GM23338 (cell line): ENCODE data around the gene GUCY1A1. TPM values are rescaled to one million over a fixed set of nuclear protein-coding genes. Genes with fewer than 3 reads are reported as not detected.

Source experiments
- ATAC-seq: fragments of 200-7000 bp; cut with Tn5 transposase; 3 replicates; pipeline ENCODE4 v1.9.1; 2020
- DNase-seq: peaks from one replicate; pipeline ENCODE4 v3.0.0-alpha.2; 2015; ENCODE audit warnings: low spot score
- H2AFZ ChIP-seq: fragments of 200-600 bp; sonication (generic); 2 replicates; pipeline ENCODE4 v1.8.0; 2016; ENCODE audit warnings: antibody characterized with exemption, mild to moderate bottlenecking, moderate library complexity
- H3F3A ChIP-seq: fragments of 200-600 bp; sonication (generic); replicated peaks from 2 replicates; pipeline ENCODE4 v1.8.0; 2017; ENCODE audit warnings: antibody characterized with exemption, mixed run types, low read depth
- H3K27ac ChIP-seq: fragments of 200-600 bp; sonication (generic); 2 replicates; pipeline ENCODE4 v1.6.1; 2016; ENCODE audit warnings: low read depth
- H3K27me3 ChIP-seq: fragments of 200-600 bp; sonication (generic); 2 replicates; pipeline ENCODE4 v1.8.0; 2016; ENCODE audit warnings: mild to moderate bottlenecking, mixed run types, moderate library complexity; ENCODE audit not compliant: insufficient read depth
- H3K36me3 ChIP-seq: fragments of 200-600 bp; sonication (generic); 2 replicates; pipeline ENCODE4 v1.8.0; 2016; ENCODE audit warnings: mild to moderate bottlenecking; ENCODE audit not compliant: insufficient read depth
- H3K4me1 ChIP-seq: fragments of 200-600 bp; sonication (generic); 2 replicates; pipeline ENCODE4 v1.8.0; 2016; ENCODE audit warnings: mild to moderate bottlenecking, moderate library complexity; ENCODE audit not compliant: insufficient read depth
- H3K4me2 ChIP-seq: fragments of 200-600 bp; sonication (generic); 2 replicates; pipeline ENCODE4 v1.7.1; 2017; ENCODE audit warnings: mixed run types
- H3K4me3 ChIP-seq: fragments of 200-600 bp; sonication (generic); 2 replicates; pipeline ENCODE4 v1.6.1; 2016; ENCODE audit warnings: mixed run types
- H3K79me2 ChIP-seq: fragments of 200-600 bp; sonication (generic); replicated peaks from 2 replicates; pipeline ENCODE4 v1.8.0; 2017; ENCODE audit warnings: mild to moderate bottlenecking; ENCODE audit not compliant: insufficient read depth
- H3K9me2 ChIP-seq: fragments of 200-600 bp; sonication (generic); 2 replicates; pipeline ENCODE4 v1.8.0; 2017; ENCODE audit not compliant: insufficient read depth
- H4K20me1 ChIP-seq: fragments of 200-600 bp; sonication (generic); replicated peaks from 2 replicates; pipeline ENCODE4 v1.8.0; 2017; ENCODE audit warnings: mild to moderate bottlenecking; ENCODE audit not compliant: insufficient read depth
- H3K27ac Mint-ChIP-seq: 2 replicates; pipeline ENCODE4 v1.8.0; 2020; ENCODE audit warnings: inconsistent platforms, mild to moderate bottlenecking, moderate library complexity, mixed read lengths
- H3K27me3 Mint-ChIP-seq: 3 replicates; pipeline ENCODE4 v1.8.0; 2022; ENCODE audit warnings: low read depth, mild to moderate bottlenecking, moderate library complexity, mixed read lengths, inconsistent platforms; ENCODE audit not compliant: insufficient read depth, poor library complexity
- H3K36me3 Mint-ChIP-seq: 3 replicates; pipeline ENCODE4 v1.8.0; 2021; ENCODE audit warnings: low read depth, mild to moderate bottlenecking, inconsistent platforms, moderate library complexity, mixed read lengths
- H3K4me1 Mint-ChIP-seq: 3 replicates; pipeline ENCODE4 v1.8.0; 2020; ENCODE audit warnings: mild to moderate bottlenecking, inconsistent platforms, mixed read lengths
- H3K4me3 Mint-ChIP-seq: 3 replicates; pipeline ENCODE4 v1.8.0; 2021; ENCODE audit warnings: moderate library complexity, mild to moderate bottlenecking, inconsistent platforms, mixed read lengths
- H3K9me3 Mint-ChIP-seq: 3 replicates; pipeline ENCODE4 v1.8.0; 2020; ENCODE audit warnings: moderate library complexity, mild to moderate bottlenecking, inconsistent platforms, mixed read lengths
- CREB1 ChIP-seq: fragments of 250-450 bp; sonication (Bioruptor Pico); IDR thresholded peaks from 2 replicates; pipeline ENCODE4 v1.5.0; 2020; ENCODE audit warnings: low read depth, mild to moderate bottlenecking, moderate library complexity
- EZH2 ChIP-seq: fragments of 200-600 bp; sonication (generic); IDR thresholded peaks from one replicate; pipeline ENCODE4 v1.8.0; 2017; ENCODE audit warnings: antibody characterized with exemption, mild to moderate bottlenecking, low read depth; ENCODE audit not compliant: unreplicated experiment
- EZH2phosphoT487 ChIP-seq: fragments of 200-600 bp; sonication (generic); IDR thresholded peaks from one replicate; pipeline ENCODE4 v1.8.1; 2018; ENCODE audit warnings: antibody characterized with exemption; ENCODE audit not compliant: unreplicated experiment
- JUNB ChIP-seq: IDR thresholded peaks from one replicate; pipeline ENCODE4 v1.6.1; 2016; ENCODE audit warnings: antibody characterized with exemption; ENCODE audit not compliant: unreplicated experiment
- NANOG ChIP-seq: IDR thresholded peaks from 2 replicates; pipeline ENCODE4 v1.6.1; 2016; ENCODE audit warnings: antibody characterized with exemption, borderline replicate concordance
- POLR2AphosphoS5 ChIP-seq: IDR thresholded peaks from 2 replicates; pipeline ENCODE4 v1.6.1; 2016; ENCODE audit warnings: antibody characterized with exemption, low read depth
- STAT1 ChIP-seq: IDR thresholded peaks from one replicate; pipeline ENCODE4 v1.6.1; 2016; ENCODE audit warnings: antibody characterized with exemption; ENCODE audit not compliant: unreplicated experiment
- ZNF114 ChIP-seq: fragments of 250-450 bp; sonication (Bioruptor Pico); IDR thresholded peaks from 2 replicates; pipeline ENCODE4 v1.5.0; 2020; ENCODE audit warnings: mild to moderate bottlenecking, moderate library complexity
- ZNF331 ChIP-seq: fragments of 250-450 bp; sonication (Bioruptor Pico); IDR thresholded peaks from 2 replicates; pipeline ENCODE4 v1.5.0; 2020; ENCODE audit warnings: low read depth, mild to moderate bottlenecking, moderate library complexity
- polyA plus RNA-seq: library from polyadenylated mRNA; unstranded; fragments of >200 nt; fragmentation: Nextera tagmentation; extraction: Ambion mirVana; gene quantifications from 2 replicates; pipeline ENCODE4 v1.2.1, GENCODE V29; 2016
- total RNA-seq: library from RNA; depleted of rRNA; stranded (reverse); fragments of >200 nt; shearing (Covaris generic); gene quantifications from 2 replicates; pipeline ENCODE4 v1.2.3, GENCODE V29; 2014
- TF ChIP-seq, protein P1 (sequence below): fragments of 250-450 bp; sonication (Bioruptor Pico); IDR thresholded peaks from 2 replicates; pipeline ENCODE4 v1.5.0; 2020; ENCODE audit warnings: mild to moderate bottlenecking, moderate library complexity
- TF ChIP-seq, protein P2 (sequence below): IDR thresholded peaks from 2 replicates; pipeline ENCODE4 v1.6.1; 2016; ENCODE audit warnings: antibody characterized with exemption
- TF ChIP-seq, protein P3 (sequence below), 2 experiments: fragments of 200-600 bp in 1 of 2; sonication (generic) in 1 of 2; conservative IDR thresholded peaks; 2 replicates each; pipeline versions ENCODE4 v1.5.1 to v1.6.1; 2016 to 2017; ENCODE audit warnings: antibody characterized with exemption in 2 of 2, low read depth in 2 of 2, mild to moderate bottlenecking in 2 of 2, moderate library complexity in 1 of 2
- TF ChIP-seq, protein P4 (sequence below): IDR thresholded peaks from one replicate; pipeline ENCODE4 v1.6.1; 2018; ENCODE audit warnings: antibody characterized with exemption; ENCODE audit not compliant: unreplicated experiment

GUCY1A1 gene
- total and polyA plus RNA-seq, 2 experiments from 2014 or later, result not detected

DNA sequence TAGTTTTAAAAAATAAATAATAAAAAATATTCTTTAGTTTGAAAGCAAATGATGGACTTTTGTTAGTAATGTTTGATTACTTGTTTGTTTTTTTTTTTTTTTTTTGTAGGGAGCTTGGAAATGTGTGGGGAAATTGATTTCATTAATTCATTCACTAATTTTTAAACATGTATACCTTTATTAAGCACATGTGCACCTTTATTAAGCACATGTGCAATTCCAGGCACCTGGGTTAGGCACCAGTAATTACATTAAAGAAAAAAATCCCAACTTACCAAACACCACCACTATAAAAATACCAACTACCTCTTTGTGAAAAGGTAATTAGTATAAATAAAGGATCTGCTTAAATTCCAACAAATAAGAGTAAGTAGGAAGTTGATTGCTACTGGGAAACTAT is 101.7 kb downstream of the GUCY1A1 start:
- Mint-ChIP-seq H3K36me3 (no peaks in the 10 kb centered on the region), H3K27me3 (no peaks in the 10 kb centered on the region), H3K4me1 (peaks cover 18% of the 10 kb centered on the region), H3K4me3 (no peak overlapping the region), H3K9me3 (no peaks in the 10 kb centered on the region), H3K27ac (no peak overlapping the region)
- Histone ChIP-seq H3K9me2 (no peaks in the 10 kb centered on the region), H3K79me2 (no peaks in the 10 kb centered on the region), H3K4me2 (no peak overlapping the region), H3F3A (no peaks in the 10 kb centered on the region), H3K4me3 (no peak overlapping the region), H3K27me3 (no peaks in the 10 kb centered on the region), H3K27ac (no peak overlapping the region), H4K20me1 (no peaks in the 10 kb centered on the region), H3K36me3 (no peaks in the 10 kb centered on the region), H3K4me1 (peaks cover 15% of the 10 kb centered on the region), H2AFZ (no peak overlapping the region)
- no peak for DNase-seq
- no peak for ATAC-seq
- TF ChIP-seq, protein P1, sequence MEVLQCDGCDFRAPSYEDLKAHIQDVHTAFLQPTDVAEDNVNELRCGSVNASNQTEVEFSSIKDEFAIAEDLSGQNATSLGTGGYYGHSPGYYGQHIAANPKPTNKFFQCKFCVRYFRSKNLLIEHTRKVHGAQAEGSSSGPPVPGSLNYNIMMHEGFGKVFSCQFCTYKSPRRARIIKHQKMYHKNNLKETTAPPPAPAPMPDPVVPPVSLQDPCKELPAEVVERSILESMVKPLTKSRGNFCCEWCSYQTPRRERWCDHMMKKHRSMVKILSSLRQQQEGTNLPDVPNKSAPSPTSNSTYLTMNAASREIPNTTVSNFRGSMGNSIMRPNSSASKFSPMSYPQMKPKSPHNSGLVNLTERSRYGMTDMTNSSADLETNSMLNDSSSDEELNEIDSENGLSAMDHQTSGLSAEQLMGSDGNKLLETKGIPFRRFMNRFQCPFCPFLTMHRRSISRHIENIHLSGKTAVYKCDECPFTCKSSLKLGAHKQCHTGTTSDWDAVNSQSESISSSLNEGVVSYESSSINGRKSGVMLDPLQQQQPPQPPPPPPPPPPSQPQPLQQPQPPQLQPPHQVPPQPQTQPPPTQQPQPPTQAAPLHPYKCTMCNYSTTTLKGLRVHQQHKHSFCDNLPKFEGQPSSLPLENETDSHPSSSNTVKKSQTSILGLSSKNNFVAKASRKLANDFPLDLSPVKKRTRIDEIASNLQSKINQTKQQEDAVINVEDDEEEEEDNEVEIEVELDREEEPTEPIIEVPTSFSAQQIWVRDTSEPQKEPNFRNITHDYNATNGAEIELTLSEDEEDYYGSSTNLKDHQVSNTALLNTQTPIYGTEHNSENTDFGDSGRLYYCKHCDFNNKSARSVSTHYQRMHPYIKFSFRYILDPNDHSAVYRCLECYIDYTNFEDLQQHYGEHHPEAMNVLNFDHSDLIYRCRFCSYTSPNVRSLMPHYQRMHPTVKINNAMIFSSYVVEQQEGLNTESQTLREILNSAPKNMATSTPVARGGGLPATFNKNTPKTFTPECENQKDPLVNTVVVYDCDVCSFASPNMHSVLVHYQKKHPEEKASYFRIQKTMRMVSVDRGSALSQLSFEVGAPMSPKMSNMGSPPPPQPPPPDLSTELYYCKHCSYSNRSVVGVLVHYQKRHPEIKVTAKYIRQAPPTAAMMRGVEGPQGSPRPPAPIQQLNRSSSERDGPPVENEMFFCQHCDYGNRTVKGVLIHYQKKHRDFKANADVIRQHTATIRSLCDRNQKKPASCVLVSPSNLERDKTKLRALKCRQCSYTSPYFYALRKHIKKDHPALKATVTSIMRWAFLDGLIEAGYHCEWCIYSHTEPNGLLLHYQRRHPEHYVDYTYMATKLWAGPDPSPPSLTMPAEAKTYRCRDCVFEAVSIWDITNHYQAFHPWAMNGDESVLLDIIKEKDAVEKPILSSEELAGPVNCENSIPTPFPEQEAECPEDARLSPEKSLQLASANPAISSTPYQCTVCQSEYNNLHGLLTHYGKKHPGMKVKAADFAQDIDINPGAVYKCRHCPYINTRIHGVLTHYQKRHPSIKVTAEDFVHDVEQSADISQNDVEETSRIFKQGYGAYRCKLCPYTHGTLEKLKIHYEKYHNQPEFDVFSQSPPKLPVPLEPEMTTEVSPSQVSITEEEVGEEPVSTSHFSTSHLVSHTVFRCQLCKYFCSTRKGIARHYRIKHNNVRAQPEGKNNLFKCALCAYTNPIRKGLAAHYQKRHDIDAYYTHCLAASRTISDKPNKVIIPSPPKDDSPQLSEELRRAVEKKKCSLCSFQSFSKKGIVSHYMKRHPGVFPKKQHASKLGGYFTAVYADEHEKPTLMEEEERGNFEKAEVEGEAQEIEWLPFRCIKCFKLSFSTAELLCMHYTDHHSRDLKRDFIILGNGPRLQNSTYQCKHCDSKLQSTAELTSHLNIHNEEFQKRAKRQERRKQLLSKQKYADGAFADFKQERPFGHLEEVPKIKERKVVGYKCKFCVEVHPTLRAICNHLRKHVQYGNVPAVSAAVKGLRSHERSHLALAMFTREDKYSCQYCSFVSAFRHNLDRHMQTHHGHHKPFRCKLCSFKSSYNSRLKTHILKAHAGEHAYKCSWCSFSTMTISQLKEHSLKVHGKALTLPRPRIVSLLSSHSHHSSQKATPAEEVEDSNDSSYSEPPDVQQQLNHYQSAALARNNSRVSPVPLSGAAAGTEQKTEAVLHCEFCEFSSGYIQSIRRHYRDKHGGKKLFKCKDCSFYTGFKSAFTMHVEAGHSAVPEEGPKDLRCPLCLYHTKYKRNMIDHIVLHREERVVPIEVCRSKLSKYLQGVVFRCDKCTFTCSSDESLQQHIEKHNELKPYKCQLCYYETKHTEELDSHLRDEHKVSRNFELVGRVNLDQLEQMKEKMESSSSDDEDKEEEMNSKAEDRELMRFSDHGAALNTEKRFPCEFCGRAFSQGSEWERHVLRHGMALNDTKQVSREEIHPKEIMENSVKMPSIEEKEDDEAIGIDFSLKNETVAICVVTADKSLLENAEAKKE (CRISPR knock-in tag), result no peak
- TF ChIP-seq ZNF114, result no peak
- no peak for TF ChIP-seq ZNF331 (CRISPR knock-in tag)
- TF ChIP-seq, protein P2, sequence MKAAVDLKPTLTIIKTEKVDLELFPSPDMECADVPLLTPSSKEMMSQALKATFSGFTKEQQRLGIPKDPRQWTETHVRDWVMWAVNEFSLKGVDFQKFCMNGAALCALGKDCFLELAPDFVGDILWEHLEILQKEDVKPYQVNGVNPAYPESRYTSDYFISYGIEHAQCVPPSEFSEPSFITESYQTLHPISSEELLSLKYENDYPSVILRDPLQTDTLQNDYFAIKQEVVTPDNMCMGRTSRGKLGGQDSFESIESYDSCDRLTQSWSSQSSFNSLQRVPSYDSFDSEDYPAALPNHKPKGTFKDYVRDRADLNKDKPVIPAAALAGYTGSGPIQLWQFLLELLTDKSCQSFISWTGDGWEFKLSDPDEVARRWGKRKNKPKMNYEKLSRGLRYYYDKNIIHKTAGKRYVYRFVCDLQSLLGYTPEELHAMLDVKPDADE, result no peak
- TF ChIP-seq JUNB, result no peak
- TF ChIP-seq, protein P3, sequence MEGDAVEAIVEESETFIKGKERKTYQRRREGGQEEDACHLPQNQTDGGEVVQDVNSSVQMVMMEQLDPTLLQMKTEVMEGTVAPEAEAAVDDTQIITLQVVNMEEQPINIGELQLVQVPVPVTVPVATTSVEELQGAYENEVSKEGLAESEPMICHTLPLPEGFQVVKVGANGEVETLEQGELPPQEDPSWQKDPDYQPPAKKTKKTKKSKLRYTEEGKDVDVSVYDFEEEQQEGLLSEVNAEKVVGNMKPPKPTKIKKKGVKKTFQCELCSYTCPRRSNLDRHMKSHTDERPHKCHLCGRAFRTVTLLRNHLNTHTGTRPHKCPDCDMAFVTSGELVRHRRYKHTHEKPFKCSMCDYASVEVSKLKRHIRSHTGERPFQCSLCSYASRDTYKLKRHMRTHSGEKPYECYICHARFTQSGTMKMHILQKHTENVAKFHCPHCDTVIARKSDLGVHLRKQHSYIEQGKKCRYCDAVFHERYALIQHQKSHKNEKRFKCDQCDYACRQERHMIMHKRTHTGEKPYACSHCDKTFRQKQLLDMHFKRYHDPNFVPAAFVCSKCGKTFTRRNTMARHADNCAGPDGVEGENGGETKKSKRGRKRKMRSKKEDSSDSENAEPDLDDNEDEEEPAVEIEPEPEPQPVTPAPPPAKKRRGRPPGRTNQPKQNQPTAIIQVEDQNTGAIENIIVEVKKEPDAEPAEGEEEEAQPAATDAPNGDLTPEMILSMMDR (conservative IDR thresholded peaks at IDR 0.05; ENCODE audit: low read depth in 2 of 2), result no peak
- no peak for TF ChIP-seq EZH2phosphoT487
- TF ChIP-seq POLR2AphosphoS5, result no peak
- no peak for TF ChIP-seq CREB1 (CRISPR knock-in tag)
- no peak for TF ChIP-seq NANOG
- no peak for TF ChIP-seq EZH2
- no peak for TF ChIP-seq STAT1
- TF ChIP-seq, protein P4, sequence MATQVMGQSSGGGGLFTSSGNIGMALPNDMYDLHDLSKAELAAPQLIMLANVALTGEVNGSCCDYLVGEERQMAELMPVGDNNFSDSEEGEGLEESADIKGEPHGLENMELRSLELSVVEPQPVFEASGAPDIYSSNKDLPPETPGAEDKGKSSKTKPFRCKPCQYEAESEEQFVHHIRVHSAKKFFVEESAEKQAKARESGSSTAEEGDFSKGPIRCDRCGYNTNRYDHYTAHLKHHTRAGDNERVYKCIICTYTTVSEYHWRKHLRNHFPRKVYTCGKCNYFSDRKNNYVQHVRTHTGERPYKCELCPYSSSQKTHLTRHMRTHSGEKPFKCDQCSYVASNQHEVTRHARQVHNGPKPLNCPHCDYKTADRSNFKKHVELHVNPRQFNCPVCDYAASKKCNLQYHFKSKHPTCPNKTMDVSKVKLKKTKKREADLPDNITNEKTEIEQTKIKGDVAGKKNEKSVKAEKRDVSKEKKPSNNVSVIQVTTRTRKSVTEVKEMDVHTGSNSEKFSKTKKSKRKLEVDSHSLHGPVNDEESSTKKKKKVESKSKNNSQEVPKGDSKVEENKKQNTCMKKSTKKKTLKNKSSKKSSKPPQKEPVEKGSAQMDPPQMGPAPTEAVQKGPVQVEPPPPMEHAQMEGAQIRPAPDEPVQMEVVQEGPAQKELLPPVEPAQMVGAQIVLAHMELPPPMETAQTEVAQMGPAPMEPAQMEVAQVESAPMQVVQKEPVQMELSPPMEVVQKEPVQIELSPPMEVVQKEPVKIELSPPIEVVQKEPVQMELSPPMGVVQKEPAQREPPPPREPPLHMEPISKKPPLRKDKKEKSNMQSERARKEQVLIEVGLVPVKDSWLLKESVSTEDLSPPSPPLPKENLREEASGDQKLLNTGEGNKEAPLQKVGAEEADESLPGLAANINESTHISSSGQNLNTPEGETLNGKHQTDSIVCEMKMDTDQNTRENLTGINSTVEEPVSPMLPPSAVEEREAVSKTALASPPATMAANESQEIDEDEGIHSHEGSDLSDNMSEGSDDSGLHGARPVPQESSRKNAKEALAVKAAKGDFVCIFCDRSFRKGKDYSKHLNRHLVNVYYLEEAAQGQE, result no peak
